Amygdala (tissue), 56 donors: ENCODE measurements around the gene APCDD1L.

Experiments used
- DNase-seq, 56 donors: peaks; one replicate each; lab custom pipeline; 2025; lab: John Stamatoyannopoulos, UW

APCDD1L gene

GRCh38 chr20:58515233-58516212 is at the start of gene APCDD1L:
TSS of gene APCDD1L (minus strand) at chr20:58515399. CDS start at chr20:58514707, 692 bp downstream.
- DNase-seq = no peak

DNA sequence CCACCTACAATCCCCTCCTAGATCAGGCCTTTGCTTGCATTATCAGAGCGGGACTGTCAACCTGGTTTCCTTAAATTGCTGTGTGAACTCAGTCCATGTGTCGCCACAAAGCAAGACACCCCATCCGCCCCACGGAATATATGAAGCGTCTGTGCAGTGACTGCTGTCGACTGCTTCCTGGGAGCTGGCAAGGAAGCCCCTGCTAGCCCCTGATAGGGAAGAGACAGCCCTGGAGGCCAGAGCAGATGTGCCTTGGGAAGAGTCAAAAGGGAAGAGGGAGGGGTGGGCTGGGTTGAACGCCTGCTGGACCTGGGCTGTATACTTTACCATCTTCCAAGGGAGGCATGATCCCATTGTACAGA is 44.1 kb upstream of the APCDD1L start:
- DNase-seq = no peak

DNA sequence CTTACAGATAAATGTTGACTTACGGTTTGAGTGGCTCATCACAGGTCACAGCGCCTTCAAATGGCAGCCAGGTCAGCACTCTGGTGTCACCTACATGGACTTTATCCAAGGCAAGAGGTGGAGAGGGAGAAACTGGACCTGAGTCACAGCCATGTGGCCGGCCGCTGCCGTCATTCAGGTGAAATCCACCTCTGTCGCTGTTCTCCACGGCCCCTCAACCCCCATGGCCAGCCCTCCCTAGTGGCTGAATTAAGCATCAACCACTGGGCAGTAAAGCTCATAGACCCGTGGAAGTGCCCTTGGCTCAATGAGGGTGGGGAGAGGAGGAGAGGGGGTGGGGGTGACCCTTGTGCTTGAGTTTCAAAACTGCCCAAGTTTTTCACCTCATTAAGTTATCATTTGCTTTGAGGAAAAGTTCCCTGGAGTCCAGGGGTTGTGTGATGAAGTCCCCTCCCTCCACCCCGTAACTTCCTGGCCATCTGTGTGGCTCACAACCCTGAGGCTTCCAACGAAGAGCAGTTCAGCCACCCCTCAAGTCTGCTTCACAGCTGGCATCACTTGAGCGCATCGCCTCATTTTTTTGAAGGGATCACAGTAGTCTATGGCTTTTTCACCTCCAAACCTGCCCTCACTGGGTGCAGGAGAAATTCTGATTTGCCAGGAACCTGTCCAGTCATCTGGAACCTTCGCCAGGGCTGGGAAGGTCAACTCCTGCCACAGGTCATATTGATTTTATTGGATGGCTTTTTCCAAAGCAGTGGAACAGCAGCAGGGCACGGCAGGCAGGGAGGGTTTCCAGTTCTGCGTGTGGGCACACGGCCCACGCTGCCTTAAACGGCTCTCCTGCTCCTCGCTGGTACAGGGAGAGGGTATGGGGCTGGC is 43.5 kb upstream of the APCDD1L start:
- no peak for DNase-seq

GRCh38 chr20:58557733-58558342 is 42.6 kb upstream of the APCDD1L start:
- no peak for DNase-seq

- no peak for DNase-seq
Measured at GRCh38 chr20:58556961-58557360, 41.8 kb upstream of the APCDD1L start.

GRCh38 chr20:58555078-58555765 is 40.0 kb upstream of the APCDD1L start:
- DNase-seq = peak in 2 of 56 donors; percentile 18 to 25

DNA sequence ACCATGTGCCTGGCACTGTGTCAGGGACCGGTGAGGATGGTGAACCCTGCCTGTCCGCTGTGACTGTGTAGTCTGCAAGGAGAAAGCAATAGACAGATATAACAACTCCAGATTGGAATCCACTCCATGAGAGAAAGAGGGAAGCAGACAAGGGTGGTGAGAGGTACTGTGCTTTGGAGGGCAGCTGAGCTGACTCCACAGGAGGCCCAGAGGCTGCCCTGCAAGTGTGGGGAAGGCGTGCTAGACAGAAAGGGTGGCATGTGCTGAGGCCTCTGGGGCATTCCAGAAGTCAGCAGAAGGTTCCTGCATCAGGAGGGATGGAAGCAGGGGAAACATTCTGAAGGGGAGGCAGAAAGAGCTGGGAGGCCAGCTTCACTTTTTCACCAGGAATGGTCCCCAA is 39.3 kb upstream of the APCDD1L start:
- no peak for DNase-seq

- no peak for DNase-seq
Measured at GRCh38 chr20:58553841-58554240, 38.6 kb upstream of the APCDD1L start.

DNA sequence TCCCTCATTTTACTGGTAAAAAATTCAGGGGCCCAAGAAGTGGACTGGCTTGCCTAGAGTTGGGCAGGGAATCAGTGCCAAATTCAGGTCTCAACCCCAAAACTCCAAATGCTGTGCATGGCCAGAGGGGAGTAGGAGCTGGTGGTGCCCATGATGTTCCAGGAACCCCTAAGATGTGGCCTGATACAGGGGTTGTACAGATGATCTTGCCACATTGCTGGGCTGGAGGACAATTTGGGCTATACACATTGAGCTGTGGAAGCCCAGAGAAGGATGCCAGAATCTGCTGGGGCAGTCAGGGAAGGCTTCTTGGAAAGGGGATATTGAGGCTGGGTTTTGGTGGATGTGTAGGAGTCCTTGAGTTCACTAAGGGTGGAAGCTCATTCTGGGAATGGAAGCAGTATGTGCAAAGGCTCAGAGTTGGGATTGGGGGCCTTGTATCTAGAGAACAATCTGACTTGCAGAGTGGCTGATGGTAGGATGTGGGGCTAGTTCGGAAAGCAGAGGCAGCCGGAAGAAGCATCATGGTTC is 38.0 kb upstream of the APCDD1L start:
- no peak for DNase-seq

DNA sequence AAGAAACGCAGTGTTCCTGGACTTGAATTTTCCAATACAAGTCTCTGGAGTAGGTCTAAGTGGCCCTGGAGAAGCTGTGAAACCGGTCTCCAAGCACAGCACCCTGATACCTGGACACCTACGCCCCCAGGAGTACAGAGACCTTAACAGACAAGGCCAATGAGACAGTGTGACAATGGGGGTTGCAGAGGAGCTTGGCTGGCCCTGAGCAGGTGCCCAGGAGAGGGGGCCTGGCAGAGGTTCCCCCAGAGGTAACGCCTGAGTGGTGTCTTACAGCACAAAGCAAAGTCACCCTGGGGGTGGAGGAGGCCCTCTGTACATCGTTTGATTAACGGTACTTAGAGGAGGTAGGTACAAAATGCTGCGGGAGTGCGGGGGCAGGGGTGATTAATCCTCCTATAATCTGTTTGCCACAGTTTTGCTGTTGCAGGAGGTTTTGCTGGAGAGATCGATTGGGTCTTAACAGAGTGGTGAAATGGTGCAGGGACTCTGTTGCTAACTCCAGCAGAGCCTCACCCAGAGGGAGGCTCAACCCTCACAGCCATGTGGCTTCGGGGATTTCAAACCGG is 37.3 kb upstream of the APCDD1L start:
- no peak for DNase-seq

DNA sequence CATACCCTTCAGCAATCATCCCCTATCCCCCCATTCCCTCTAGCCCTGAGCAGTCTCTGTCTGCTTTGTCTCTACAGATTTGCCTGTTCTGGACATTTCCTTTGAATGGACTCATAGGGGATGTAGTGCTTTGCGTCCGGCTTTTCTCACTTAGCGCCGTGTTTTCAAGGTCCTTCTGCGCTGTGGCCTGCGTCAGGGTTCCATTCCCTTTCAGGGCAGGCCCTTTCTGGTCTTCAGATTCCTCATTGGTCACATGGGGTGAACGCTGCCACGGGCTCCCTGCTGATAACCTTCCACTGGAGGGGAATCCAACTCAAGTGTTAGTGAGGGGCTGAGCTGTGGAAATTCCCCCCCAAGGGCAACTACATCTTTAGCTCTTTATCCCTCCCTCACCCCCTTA is 36.4 kb upstream of the APCDD1L start:
- no peak for DNase-seq

- DNase-seq = peak in 3 of 56 donors; percentile 14 to 18 (median 14)
Measured at GRCh38 chr20:58550275-58551059, 35.3 kb upstream of the APCDD1L start.

- DNase-seq = no peak
Measured at GRCh38 chr20:58549231-58550209, 34.3 kb upstream of the APCDD1L start.

GRCh38 chr20:58547623-58548475 is 32.6 kb upstream of the APCDD1L start:
- DNase-seq = no peak

DNA sequence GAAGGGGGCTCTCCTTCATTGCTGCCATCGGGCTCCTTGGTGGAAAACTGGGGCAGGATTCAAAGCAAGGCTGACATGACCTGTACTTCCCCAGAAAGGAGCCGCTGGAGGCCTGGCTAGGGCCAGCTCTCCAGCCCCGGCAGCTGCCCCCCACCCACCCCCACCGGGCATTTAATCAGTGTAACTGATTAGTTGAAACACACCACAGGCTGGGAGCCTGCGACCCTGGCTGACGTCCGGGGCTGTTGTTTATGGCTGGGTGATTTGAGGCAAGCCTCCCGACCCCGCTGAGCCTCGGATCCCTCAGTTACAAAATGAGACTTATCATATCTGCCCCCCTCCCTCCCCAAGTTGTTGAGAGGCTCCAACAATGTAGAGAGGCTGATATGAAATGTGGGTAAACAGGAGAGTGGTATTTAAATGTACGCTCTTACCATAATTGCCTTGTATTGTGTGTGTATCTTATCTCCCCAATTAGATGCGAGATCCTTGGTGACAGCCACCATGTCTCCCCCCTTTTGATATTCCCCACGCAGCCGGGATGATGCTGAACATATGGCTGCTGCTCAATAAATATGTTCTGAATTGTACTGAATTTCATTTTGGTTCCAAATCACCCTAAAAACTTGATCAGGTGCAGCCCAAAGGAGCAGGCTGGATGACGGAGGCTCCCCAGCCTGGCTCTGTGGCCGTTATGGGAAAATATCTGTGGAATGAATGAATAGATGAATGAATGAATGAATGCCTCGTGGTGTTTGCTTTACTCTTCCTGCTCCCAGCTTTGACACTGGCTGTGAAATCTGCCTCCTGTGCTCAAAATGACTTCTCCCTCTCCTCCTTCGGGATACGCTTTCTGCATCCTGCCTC is 31.8 kb upstream of the APCDD1L start:
- no peak for DNase-seq

GRCh38 chr20:58546416-58546711 is 31.2 kb upstream of the APCDD1L start:
- DNase-seq = no peak
